IMR-90 (cell line): ENCODE results near the gene DDX4. TPM values are rescaled to one million over a fixed set of nuclear protein-coding genes. Genes with fewer than 3 reads are reported as not detected.

Experiments used
- ATAC-seq: fragments of 200-7000 bp; cut with Tn5 transposase; 2 replicates; pipeline ENCODE4 v1.9.1; 2020; ENCODE audit warnings: low read depth, mild to moderate bottlenecking, moderate library complexity
- BruUV-seq: library from RNA; stranded (reverse); fragments of 400-500 nt; replicated peaks from 2 replicates; lab custom pipeline; 2021; lab: Mats Ljungman, UMichigan
- CTCF ChIA-PET: fragments of 300-600 bp; formaldehyde crosslinking; extraction: SDS; loops from one replicate; lab custom pipeline; 2021; ENCODE audit warnings: antibody characterized with exemption; lab: Yijun Ruan, JAX
- POLR2A ChIA-PET: fragments of 300-600 bp; sonication (Branson Sonifier 250); formaldehyde crosslinking; loops from one replicate; lab custom pipeline; 2022; ENCODE audit warnings: antibody characterized with exemption; ENCODE audit not compliant: unreplicated experiment; lab: Charles Lee
- DNase-seq: peaks from one replicate; pipeline ENCODE4 v3.0.0; 2013
- H2AFZ ChIP-seq: replicated peaks from 2 replicates; pipeline ENCODE3; 2013; ENCODE audit warnings: low read length, mild to moderate bottlenecking; ENCODE audit not compliant: poor library complexity
- H2AK5ac ChIP-seq: 2 replicates; pipeline ENCODE4 v1.6.1; 2013; ENCODE audit warnings: low read depth, low read length, inconsistent platforms
- H2AK9ac ChIP-seq: replicated peaks from 2 replicates; pipeline ENCODE3; 2013; ENCODE audit warnings: mild to moderate bottlenecking, low read depth, low read length, moderate library complexity; ENCODE audit not compliant: poor library complexity
- H2BK120ac ChIP-seq: 2 replicates; pipeline ENCODE4 v1.6.1; 2013; ENCODE audit warnings: low read depth, low read length, inconsistent platforms
- H2BK15ac ChIP-seq: 3 replicates; pipeline ENCODE4 v1.6.1; 2013; ENCODE audit warnings: low read depth, low read length, inconsistent platforms
- H2BK20ac ChIP-seq: 2 replicates; pipeline ENCODE4 v1.6.1; 2013; ENCODE audit warnings: low read depth, mild to moderate bottlenecking, inconsistent platforms, low read length, moderate library complexity
- H2BK5ac ChIP-seq: 2 replicates; pipeline ENCODE4 v1.6.1; 2013; ENCODE audit warnings: mild to moderate bottlenecking, low read depth, low read length, inconsistent platforms; ENCODE audit not compliant: poor library complexity, severe bottlenecking
- H3K14ac ChIP-seq: replicated peaks from 2 replicates; pipeline ENCODE4 v1.6.1; 2013; ENCODE audit warnings: low read depth, low read length, inconsistent platforms
- H3K18ac ChIP-seq: 2 replicates; pipeline ENCODE4 v1.6.1; 2013; ENCODE audit warnings: low read depth, low read length, control low read depth
- H3K23ac ChIP-seq: 2 replicates; pipeline ENCODE4 v1.6.1; 2013; ENCODE audit warnings: low read depth, low read length, inconsistent platforms
- H3K27ac ChIP-seq: 2 replicates; pipeline ENCODE4 v1.5.1; 2013; ENCODE audit warnings: mild to moderate bottlenecking, control low read depth, low read length; ENCODE audit not compliant: insufficient read depth
- H3K27me3 ChIP-seq: 2 replicates; pipeline ENCODE4 v1.6.1; 2013; ENCODE audit warnings: low read length; ENCODE audit not compliant: control insufficient read depth, insufficient read depth
- H3K36me3 ChIP-seq: 2 replicates; pipeline ENCODE4 v1.6.1; 2013; ENCODE audit warnings: low read length, mixed read lengths; ENCODE audit not compliant: control insufficient read depth, insufficient read depth
- H3K4ac ChIP-seq: 2 replicates; pipeline ENCODE4 v1.6.1; 2013; ENCODE audit warnings: low read depth, low read length, inconsistent platforms
- H3K4me1 ChIP-seq: 2 replicates; pipeline ENCODE4 v1.6.1; 2013; ENCODE audit warnings: low read length, mixed read lengths; ENCODE audit not compliant: control insufficient read depth, insufficient read depth
- H3K4me2 ChIP-seq: 2 replicates; pipeline ENCODE4 v1.6.1; 2013; ENCODE audit warnings: low read depth, mild to moderate bottlenecking, control low read depth, low read length, moderate library complexity
- H3K4me3 ChIP-seq: 2 replicates; pipeline ENCODE4 v1.5.1; 2013; ENCODE audit warnings: low read depth, mild to moderate bottlenecking, control low read depth, low read length, moderate library complexity; ENCODE audit not compliant: insufficient read depth
- H3K56ac ChIP-seq: 2 replicates; pipeline ENCODE4 v1.6.1; 2013; ENCODE audit warnings: low read length, inconsistent platforms; ENCODE audit not compliant: insufficient read depth; ENCODE audit errors: extremely low read depth
- H3K79me1 ChIP-seq, 2 experiments: 2 replicates each; pipeline ENCODE4 v1.6.1; 2013; ENCODE audit warnings: low read length in 2 of 2, inconsistent platforms in 1 of 2, low read depth in 1 of 2
- H3K9ac ChIP-seq: 2 replicates; pipeline ENCODE4 v1.6.1; 2013; ENCODE audit warnings: low read depth, low read length, control low read depth
- H3K9me1 ChIP-seq: 2 replicates; pipeline ENCODE4 v1.6.1; 2013; ENCODE audit warnings: low read length, inconsistent platforms; ENCODE audit not compliant: insufficient read depth
- H3K9me3 ChIP-seq: 2 replicates; pipeline ENCODE4 v1.6.1; 2013; ENCODE audit warnings: low read length; ENCODE audit not compliant: control insufficient read depth, insufficient read depth
- H4K20me1 ChIP-seq: 2 replicates; pipeline ENCODE4 v1.6.1; 2013; ENCODE audit warnings: low read length, inconsistent platforms; ENCODE audit not compliant: insufficient read depth
- H4K5ac ChIP-seq: 2 replicates; pipeline ENCODE4 v1.6.1; 2013; ENCODE audit warnings: mild to moderate bottlenecking, low read depth, low read length, control low read depth
- H4K8ac ChIP-seq, 2 experiments: 2 replicates each; pipeline ENCODE4 v1.6.1; 2013; ENCODE audit warnings: low read depth in 2 of 2, low read length in 2 of 2, control low read depth in 1 of 2, inconsistent platforms in 1 of 2
- H4K91ac ChIP-seq: 2 replicates; pipeline ENCODE4 v1.6.1; 2013; ENCODE audit warnings: low read depth, low read length, inconsistent platforms; ENCODE audit not compliant: insufficient read depth
- BHLHE40 ChIP-seq: fragments of 150-350 bp; IDR thresholded peaks from 2 replicates; pipeline ENCODE4 v1.6.1; 2016; ENCODE audit warnings: mild to moderate bottlenecking, low read depth, low read length
- ELK1 ChIP-seq: fragments of 150-350 bp; IDR thresholded peaks from 2 replicates; pipeline ENCODE4 v1.6.1; 2016; ENCODE audit warnings: low read depth, mild to moderate bottlenecking, low read length, moderate library complexity, borderline replicate concordance
- RFX5 ChIP-seq: IDR thresholded peaks from 2 replicates; pipeline ENCODE4 v1.8.0; 2012; ENCODE audit warnings: low read depth, mild to moderate bottlenecking, low read length, moderate library complexity
- SMC3 ChIP-seq: fragments of 150-350 bp; IDR thresholded peaks from 2 replicates; pipeline ENCODE4 v1.6.1; 2016; ENCODE audit warnings: low read depth, mild to moderate bottlenecking, antibody characterized with exemption, low read length, moderate library complexity
- WGBS, 2 experiments: methylation state at CpG; one replicate each; pipeline versions ENCODE4 v1.1.5 to v1.1.7; 2013; ENCODE audit warnings: missing lambda C conversion rate in 2 of 2; ENCODE audit not compliant: insufficient read length in 1 of 2; ENCODE audit errors: extremely low coverage in 2 of 2; 5-methylcytosine and 5-hydroxymethylcytosine counted together
- dilution Hi-C: fragments of 300-500 bp; cut with HindIII; formaldehyde crosslinking; loops from one replicate; pipeline ENCODE4 v1.14.3; 2018; ENCODE audit warnings: low sequenced_read_pairs; ENCODE audit not compliant: unreplicated experiment
- in situ Hi-C: fragments of 300-500 bp; cut with MboI; formaldehyde crosslinking; loops from 3 replicates; pipeline ENCODE4 v1.14.3; 2019; ENCODE audit warnings: low sequenced_read_pairs, inconsistent platforms, mixed read lengths
- intact Hi-C: fragments of 100-400 bp; cut with micrococcal nuclease; formaldehyde crosslinking; loops from 2 replicates; pipeline ENCODE4 v1.10.0; 2022
- polyA plus RNA-seq, 3 experiments: library from polyadenylated mRNA; depleted of rRNA; stranded (reverse); fragments of >200 nt; gene quantifications; 2 replicates each; pipeline ENCODE4 v1.2.3, GENCODE V29; 2012; ENCODE audit warnings: low replicate concordance in 1 of 3
- total RNA-seq: library from RNA; depleted of rRNA; stranded (reverse); fragments of >200 nt; gene quantifications from 2 replicates; pipeline ENCODE4 v1.2.3, GENCODE V29; 2012
- TF ChIP-seq, protein P1 (sequence below): fragments of 150-350 bp; IDR thresholded peaks from 2 replicates; pipeline ENCODE4 v1.6.1; 2017; ENCODE audit warnings: mild to moderate bottlenecking, antibody characterized with exemption, low read length, low read depth

The DDX4 gene
- total and polyA plus RNA-seq, 2 of the 4 experiments (the other 2 are of a cell fraction): not detected

- Histone ChIP-seq H3K18ac (no peak overlapping the region), H4K91ac (no peak overlapping the region), H4K8ac (no peak overlapping the region), H2BK5ac (no peak overlapping the region), H2AK9ac (no peak overlapping the region), H2BK15ac (0 out of 3 replicates have a peak overlapping the region, but pooled peaks have one; percentile 14), H3K56ac (no peak overlapping the region), H3K23ac (no peak overlapping the region), H3K79me1 (no peaks in the 10 kb centered on the region), H3K4me3 (no peak overlapping the region), H3K9me1 (no peaks in the 10 kb centered on the region; the same call in 1 of the 2 replicates), H3K4me1 (peaks cover 6% of the 10 kb centered on the region), H3K27ac (no peak overlapping the region), H3K4me2 (no peak overlapping the region), H3K27me3 (no peaks in the 10 kb centered on the region), H4K20me1 (no peaks in the 10 kb centered on the region), H3K4ac (no peak overlapping the region), H3K36me3 (no peaks in the 10 kb centered on the region), H2AFZ (no peak overlapping the region), H4K5ac (no peak overlapping the region), H3K9ac (no peak overlapping the region), H3K14ac (no peak overlapping the region), H2BK120ac (no peak overlapping the region), H3K9me3 (no peaks in the 10 kb centered on the region), H2BK20ac (no peak overlapping the region), H2AK5ac (no peak overlapping the region)
- ATAC-seq (no peak), DNase-seq (no peak)
- POLR2A ChIA-PET: interaction anchor here (0.6 kb wide), 1 partner anchor 40 kb away, joined by 3 read pairs; no protein-coding TSS in a partner anchor
- dilution Hi-C loops: no loop called here
- in situ Hi-C loops: no loop called here
- intact Hi-C loops: no loop called here
- no peak for TF ChIP-seq RFX5
- TF ChIP-seq, protein P1, sequence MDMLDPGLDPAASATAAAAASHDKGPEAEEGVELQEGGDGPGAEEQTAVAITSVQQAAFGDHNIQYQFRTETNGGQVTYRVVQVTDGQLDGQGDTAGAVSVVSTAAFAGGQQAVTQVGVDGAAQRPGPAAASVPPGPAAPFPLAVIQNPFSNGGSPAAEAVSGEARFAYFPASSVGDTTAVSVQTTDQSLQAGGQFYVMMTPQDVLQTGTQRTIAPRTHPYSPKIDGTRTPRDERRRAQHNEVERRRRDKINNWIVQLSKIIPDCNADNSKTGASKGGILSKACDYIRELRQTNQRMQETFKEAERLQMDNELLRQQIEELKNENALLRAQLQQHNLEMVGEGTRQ: no peak
- TF ChIP-seq SMC3: no peak
- TF ChIP-seq ELK1: no peak
- TF ChIP-seq BHLHE40: no peak
- WGBS, 2 experiments: no CpG with 5 or more reads among the region's 2 CpGs
- no TSS peak for BruUV-seq
- CTCF ChIA-PET: no interaction called here
Measured at GRCh38 chr5:55848783-55849182, 110.9 kb downstream of the DDX4 start.
